Mammary epithelial cell (primary cell): ENCODE measurements around the gene ERN1.

Experiments
- CTCF ChIP-seq, 2 donors: IDR thresholded peaks in 1 of 2; conservative IDR thresholded peaks in 1 of 2; 2 replicates each; pipeline ENCODE4 v1.5.1; 2011 to 2012; ENCODE audit warnings: inconsistent platforms in 2 of 2, low read length in 2 of 2, mild to moderate bottlenecking in 2 of 2, control low read depth in 1 of 2, low read depth in 1 of 2; ENCODE audit not compliant: insufficient read depth in 1 of 2; ENCODE audit errors: extremely low read depth in 1 of 2
- EZH2 ChIP-seq: IDR thresholded peaks from 2 replicates; pipeline ENCODE4 v1.6.1; 2012; ENCODE audit warnings: low read length, inconsistent platforms, borderline replicate concordance

DNA sequence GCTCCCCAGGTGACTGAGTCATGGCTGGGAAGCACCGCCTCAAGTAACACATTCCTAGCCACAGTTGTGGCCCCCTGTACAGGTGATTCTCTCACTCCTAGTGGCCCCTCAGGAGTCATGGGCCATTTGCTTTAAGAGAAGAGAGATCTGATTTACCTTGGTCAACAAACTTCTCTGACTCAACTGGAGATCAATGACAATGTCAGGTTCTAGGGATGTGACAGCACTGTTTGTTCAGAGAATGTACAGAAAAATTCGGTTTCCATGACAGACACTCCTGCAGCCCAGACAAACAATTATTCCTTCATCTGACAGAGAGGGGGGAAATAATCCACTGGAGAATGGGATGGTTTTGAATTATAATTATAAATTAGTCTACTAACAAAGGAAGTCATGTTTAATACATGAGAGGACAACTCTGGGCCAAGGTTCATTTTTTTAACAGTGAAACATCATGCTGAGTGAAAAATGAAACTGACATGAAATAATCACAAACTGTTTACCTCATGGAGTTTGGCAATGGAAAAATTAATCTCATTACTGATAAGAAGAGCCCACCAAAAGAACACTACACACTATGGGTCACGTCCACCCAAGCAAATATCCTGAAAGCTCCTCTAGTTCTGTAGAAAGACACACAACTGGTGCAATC lies 9.7 kb downstream of the ERN1 start:
- TF ChIP-seq CTCF (conservative IDR thresholded peaks at IDR 0.05 in 1 of 2, IDR thresholded peaks at IDR 0.05 in 1 of 2; ENCODE audit: extremely low read depth in 1 of 2, insufficient read depth in 1 of 2, low read depth in 1 of 2, low read length in 2 of 2): no peak
- TF ChIP-seq EZH2: no peak
